ENCODE data around the gene FBLN2.

GRCh38 chr3:13584901-13585300 is 36.0 kb downstream of the FBLN2 start:
- TF ChIP-seq CTCF (IDR thresholded peaks at IDR 0.05 in 2 of 3, conservative IDR thresholded peaks at IDR 0.05 in 1 of 3; ENCODE audit: borderline replicate concordance in 1 of 3, insufficient read depth in 1 of 3, low read depth in 2 of 3, low read length in 2 of 3): no peak
- TF ChIP-seq REST (IDR thresholded peaks at IDR 0.05; ENCODE audit: low read depth): no peak
- no peak for TF ChIP-seq POLR2A (IDR thresholded peaks at IDR 0.05; ENCODE audit: borderline replicate concordance, extremely low read depth, insufficient read depth, insufficient read length)
- TF ChIP-seq ZFX (IDR thresholded peaks at IDR 0.05): no peak
- TF ChIP-seq MAX (IDR thresholded peaks at IDR 0.05): no peak
- TF ChIP-seq EZH2 (IDR thresholded peaks at IDR 0.05): no peak

Measured in HCT116 (cell line).